ENCODE results near the gene TRAF3. TPM values are rescaled to one million over a fixed set of nuclear protein-coding genes. Genes with fewer than 3 reads are reported as not detected.
A peak's percentile ranks its signal among the peaks of the same experiment; 100 is the strongest.

Gene TRAF3
- total RNA-seq, 1 experiment from 2014 or later = 25.3 TPM

GRCh38 chr14:102795060-102795925 is 18.0 kb downstream of the TRAF3 start:
- ChIA-PET CTCF (interaction anchor here (0.7 kb wide), 1 partner anchor 643 kb away, joined by 3 read pairs; no protein-coding TSS in a partner anchor), POLR2A (interaction anchor here (0.6 to 1.6 kb wide), 8 partner anchors 9 to 539 kb away, joined by 3 to 5 read pairs (median 3); partner anchors contain the start of gene EIF5)
- intact Hi-C loops (cut with micrococcal nuclease) = no loop called here
- Mint-ChIP-seq H3K27me3 (ENCODE audit: insufficient read depth, unreplicated experiment) (no peaks in the 10 kb centered on the region), H3K4me3 (ENCODE audit: unreplicated experiment) (peak overlapping the region; percentile 53), H3K36me3 (ENCODE audit: insufficient read depth, unreplicated experiment) (no peaks in the 10 kb centered on the region), H3K27ac (ENCODE audit: low read depth, unreplicated experiment) (peak overlapping the region; percentile 94), H3K9me3 (ENCODE audit: unreplicated experiment) (no peaks in the 10 kb centered on the region), H3K4me1 (ENCODE audit: insufficient read depth, unreplicated experiment) (peaks cover 8% of the 10 kb centered on the region)
- peak; percentile 86 for DNase-seq (ENCODE audit: unreplicated experiment)
- no peak for TF ChIP-seq CTCF (IDR thresholded peaks at IDR 0.05; ENCODE audit: unreplicated experiment)
- BruUV-seq (replicated peaks) = no TSS peak

DNA sequence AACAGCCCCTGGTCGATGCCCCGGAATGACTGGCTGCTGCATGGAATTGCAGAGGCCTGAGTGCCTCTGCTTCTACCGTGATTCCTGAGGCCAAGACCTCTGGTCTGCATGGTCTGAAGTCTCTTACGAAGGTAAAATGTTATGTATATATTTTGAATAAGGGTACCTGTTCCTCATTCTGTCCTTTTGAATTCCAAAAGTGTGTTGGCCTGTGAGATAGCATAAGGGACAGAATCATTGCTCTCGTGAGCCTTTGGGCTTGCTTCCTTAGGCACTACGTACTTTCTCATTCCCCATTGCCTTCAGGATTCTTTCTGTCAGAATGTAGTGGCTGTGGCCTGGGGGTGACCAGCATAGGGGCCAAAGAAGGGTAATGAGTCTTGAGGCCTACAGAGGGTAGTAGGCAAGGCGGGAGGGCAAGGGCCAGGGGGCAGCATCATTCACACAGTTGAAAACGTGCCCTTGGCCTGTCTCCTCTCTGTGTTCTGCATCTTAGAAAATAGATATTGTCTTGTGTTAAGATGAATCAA is 19.5 kb downstream of the TRAF3 start:
- Mint-ChIP-seq H3K27me3 (ENCODE audit: insufficient read depth, unreplicated experiment) (no peaks in the 10 kb centered on the region), H3K36me3 (ENCODE audit: insufficient read depth, unreplicated experiment) (no peaks in the 10 kb centered on the region), H3K4me1 (ENCODE audit: insufficient read depth, unreplicated experiment) (peaks cover 8% of the 10 kb centered on the region), H3K27ac (ENCODE audit: low read depth, unreplicated experiment) (no peak overlapping the region), H3K9me3 (ENCODE audit: unreplicated experiment) (no peaks in the 10 kb centered on the region), H3K4me3 (ENCODE audit: unreplicated experiment) (no peak overlapping the region)
- ChIA-PET POLR2A (no interaction called here), CTCF (interaction anchor here (0.6 to 0.7 kb wide), 3 partner anchors 22 to 531 kb away, joined by 3 to 4 read pairs (median 3); no protein-coding TSS in a partner anchor)
- BruUV-seq (replicated peaks) = no TSS peak
- intact Hi-C loops (cut with micrococcal nuclease) = no loop called here
- no peak for DNase-seq (ENCODE audit: unreplicated experiment)
- TF ChIP-seq CTCF (IDR thresholded peaks at IDR 0.05; ENCODE audit: unreplicated experiment) = no peak

- TF ChIP-seq CTCF (IDR thresholded peaks at IDR 0.05; ENCODE audit: unreplicated experiment) = no peak
- Mint-ChIP-seq H3K27me3 (ENCODE audit: insufficient read depth, unreplicated experiment) (no peaks in the 10 kb centered on the region), H3K9me3 (ENCODE audit: unreplicated experiment) (no peaks in the 10 kb centered on the region), H3K4me1 (ENCODE audit: insufficient read depth, unreplicated experiment) (peaks cover 8% of the 10 kb centered on the region), H3K36me3 (ENCODE audit: insufficient read depth, unreplicated experiment) (peaks cover 5% of the 10 kb centered on the region), H3K27ac (ENCODE audit: low read depth, unreplicated experiment) (no peak overlapping the region), H3K4me3 (ENCODE audit: unreplicated experiment) (no peak overlapping the region)
- ChIA-PET CTCF (interaction anchor here (1.1 kb wide), 1 partner anchor 16 kb away, joined by 4 read pairs; no protein-coding TSS in a partner anchor), POLR2A (no interaction called here)
- DNase-seq (ENCODE audit: unreplicated experiment) = no peak
- no TSS peak for BruUV-seq (replicated peaks)
- intact Hi-C loops (cut with micrococcal nuclease) = no loop called here
Observed at GRCh38 chr14:102798926-102799325, 21.7 kb downstream of the TRAF3 start.

DNA sequence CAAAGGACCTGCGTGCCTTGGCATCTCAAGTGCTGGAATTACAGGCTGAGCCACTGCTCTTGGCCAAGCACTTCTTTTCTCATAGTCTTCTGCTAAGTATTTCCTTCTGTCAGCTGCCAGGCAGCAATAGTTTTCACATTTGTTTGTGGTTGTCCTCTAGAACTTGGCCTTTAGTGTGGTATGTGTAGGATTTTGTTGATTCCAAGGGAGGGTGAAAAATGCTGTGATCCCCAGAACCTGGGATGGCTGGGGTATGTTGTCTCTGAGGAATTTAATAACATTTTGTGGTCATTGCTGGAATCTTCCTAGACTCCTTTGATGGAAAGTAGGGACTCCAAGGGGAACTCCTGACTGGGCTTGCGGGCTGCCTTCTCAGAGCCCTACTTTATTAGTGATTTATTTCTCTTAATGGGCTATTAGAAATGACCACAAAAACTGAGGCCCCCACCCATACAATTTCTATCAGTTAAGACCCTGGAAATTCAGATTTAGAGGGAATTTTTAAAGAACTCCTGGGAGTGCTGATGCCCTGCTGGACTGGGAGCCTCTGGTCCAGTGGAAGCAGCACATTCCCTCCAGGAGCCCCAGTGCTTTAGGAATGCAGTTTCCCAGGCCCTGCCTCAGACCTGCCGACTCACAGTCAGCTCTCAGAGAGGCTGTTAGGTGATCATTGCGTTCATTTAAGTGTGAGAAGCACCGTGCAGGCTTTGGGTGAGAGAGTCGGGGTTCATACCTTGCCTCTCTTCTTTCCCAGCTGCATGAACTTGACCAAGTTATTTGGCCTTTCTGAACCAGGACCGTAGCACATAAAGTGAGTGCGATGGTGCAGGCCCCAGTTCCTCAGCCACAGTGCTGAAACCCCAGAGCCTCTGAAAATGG is 22.7 kb downstream of the TRAF3 start:
- peaks cover 9% of the 10 kb centered on the region for H3K4me1 Mint-ChIP-seq (ENCODE audit: insufficient read depth, unreplicated experiment)
- CTCF ChIA-PET = no interaction called here
- H3K27ac Mint-ChIP-seq (ENCODE audit: low read depth, unreplicated experiment) = no peak overlapping the region
- no peak overlapping the region for H3K4me3 Mint-ChIP-seq (ENCODE audit: unreplicated experiment)
- DNase-seq (ENCODE audit: unreplicated experiment) = no peak
- POLR2A ChIA-PET = no interaction called here
- TF ChIP-seq CTCF (IDR thresholded peaks at IDR 0.05; ENCODE audit: unreplicated experiment) = no peak
- no peaks in the 10 kb centered on the region for H3K9me3 Mint-ChIP-seq (ENCODE audit: unreplicated experiment)
- no TSS peak for BruUV-seq (replicated peaks)
- intact Hi-C loops (cut with micrococcal nuclease) = no loop called here
- no peaks in the 10 kb centered on the region for H3K27me3 Mint-ChIP-seq (ENCODE audit: insufficient read depth, unreplicated experiment)
- H3K36me3 Mint-ChIP-seq (ENCODE audit: insufficient read depth, unreplicated experiment) = peaks cover 5% of the 10 kb centered on the region
